WTC11 (cell line): ENCODE data around the gene SPATA13.

Experiments used
- ARID4B ChIP-seq: sonication (generic); formaldehyde crosslinking; IDR thresholded peaks from 2 replicates; pipeline ENCODE4 v1.8.0; 2023; ENCODE audit warnings: missing genetic modification reagents, mild to moderate bottlenecking, borderline replicate concordance
- ATF2 ChIP-seq: sonication (generic); formaldehyde crosslinking; IDR thresholded peaks from 2 replicates; pipeline ENCODE4 v1.8.1; 2022; ENCODE audit warnings: low read depth, missing genetic modification reagents, borderline replicate concordance
- CTCF ChIP-seq: fragments of 200-600 bp; IDR thresholded peaks from 2 replicates; pipeline ENCODE4 v1.8.0; 2022; ENCODE audit warnings: antibody characterized with exemption
- FOXP1 ChIP-seq: sonication (generic); formaldehyde crosslinking; IDR thresholded peaks from 2 replicates; pipeline ENCODE4 v1.8.0; 2022; ENCODE audit warnings: missing genetic modification reagents, mild to moderate bottlenecking, moderate library complexity, borderline replicate concordance
- GABPB1 ChIP-seq: sonication (generic); formaldehyde crosslinking; IDR thresholded peaks from 2 replicates; pipeline ENCODE4 v1.8.1; 2023; ENCODE audit warnings: mild to moderate bottlenecking, missing genetic modification reagents
- RELA ChIP-seq: sonication (generic); formaldehyde crosslinking; IDR thresholded peaks from 2 replicates; pipeline ENCODE4 v1.8.1; 2022; ENCODE audit warnings: missing genetic modification reagents, mild to moderate bottlenecking, borderline replicate concordance
- SP1 ChIP-seq: sonication (generic); formaldehyde crosslinking; conservative IDR thresholded peaks from 2 replicates; pipeline ENCODE4 v1.8.1; 2022; ENCODE audit warnings: missing genetic modification reagents
- TEAD4 ChIP-seq: sonication (generic); formaldehyde crosslinking; IDR thresholded peaks from 2 replicates; pipeline ENCODE4 v1.8.0; 2022; ENCODE audit warnings: mild to moderate bottlenecking, missing genetic modification reagents
- USF2 ChIP-seq: sonication (generic); formaldehyde crosslinking; IDR thresholded peaks from 2 replicates; pipeline ENCODE4 v1.8.1; 2023; ENCODE audit warnings: mild to moderate bottlenecking, missing genetic modification reagents, moderate library complexity
- ZNF138 ChIP-seq: sonication (generic); formaldehyde crosslinking; conservative IDR thresholded peaks from 2 replicates; pipeline ENCODE4 v1.8.1; 2022; ENCODE audit warnings: mild to moderate bottlenecking, moderate library complexity, missing genetic modification reagents
- ZNF416 ChIP-seq: fragments of 250-450 bp; sonication (Bioruptor Pico); IDR thresholded peaks from 2 replicates; pipeline ENCODE4 v1.9.0; 2021; ENCODE audit warnings: mild to moderate bottlenecking, inconsistent platforms
- ZNF512 ChIP-seq: sonication (generic); formaldehyde crosslinking; IDR thresholded peaks from 2 replicates; pipeline ENCODE4 v1.8.1; 2022; ENCODE audit warnings: missing genetic modification reagents, borderline replicate concordance
- TF ChIP-seq, protein P1 (sequence below): sonication (generic); formaldehyde crosslinking; IDR thresholded peaks from 2 replicates; pipeline ENCODE4 v1.8.1; 2023; ENCODE audit warnings: mild to moderate bottlenecking, missing genetic modification reagents, borderline replicate concordance
- TF ChIP-seq, protein P2 (sequence below): sonication (generic); formaldehyde crosslinking; IDR thresholded peaks from 2 replicates; pipeline ENCODE4 v1.8.0; 2022; ENCODE audit warnings: missing genetic modification reagents

DNA sequence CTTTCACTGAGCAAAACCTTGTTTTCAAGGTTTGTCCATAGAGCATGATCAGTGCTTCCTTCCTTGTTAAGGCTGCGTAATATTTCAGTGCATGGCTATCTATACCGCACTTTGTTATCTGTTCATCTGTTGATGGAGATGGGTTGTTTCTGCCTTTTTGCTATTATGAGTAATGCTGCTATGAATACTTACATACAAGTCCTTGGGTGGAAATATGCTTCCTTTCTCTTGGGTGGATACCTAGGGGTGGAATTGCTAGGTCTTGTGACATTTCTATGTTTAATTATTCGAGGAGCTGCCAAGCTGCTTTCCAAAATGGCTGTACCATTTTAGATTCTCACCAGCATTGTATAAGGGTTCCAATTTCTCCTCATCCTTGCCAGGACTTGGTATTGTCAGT is 70.9 kb downstream of the SPATA13 start:
- TF ChIP-seq CTCF = no peak
- TF ChIP-seq, protein P1, sequence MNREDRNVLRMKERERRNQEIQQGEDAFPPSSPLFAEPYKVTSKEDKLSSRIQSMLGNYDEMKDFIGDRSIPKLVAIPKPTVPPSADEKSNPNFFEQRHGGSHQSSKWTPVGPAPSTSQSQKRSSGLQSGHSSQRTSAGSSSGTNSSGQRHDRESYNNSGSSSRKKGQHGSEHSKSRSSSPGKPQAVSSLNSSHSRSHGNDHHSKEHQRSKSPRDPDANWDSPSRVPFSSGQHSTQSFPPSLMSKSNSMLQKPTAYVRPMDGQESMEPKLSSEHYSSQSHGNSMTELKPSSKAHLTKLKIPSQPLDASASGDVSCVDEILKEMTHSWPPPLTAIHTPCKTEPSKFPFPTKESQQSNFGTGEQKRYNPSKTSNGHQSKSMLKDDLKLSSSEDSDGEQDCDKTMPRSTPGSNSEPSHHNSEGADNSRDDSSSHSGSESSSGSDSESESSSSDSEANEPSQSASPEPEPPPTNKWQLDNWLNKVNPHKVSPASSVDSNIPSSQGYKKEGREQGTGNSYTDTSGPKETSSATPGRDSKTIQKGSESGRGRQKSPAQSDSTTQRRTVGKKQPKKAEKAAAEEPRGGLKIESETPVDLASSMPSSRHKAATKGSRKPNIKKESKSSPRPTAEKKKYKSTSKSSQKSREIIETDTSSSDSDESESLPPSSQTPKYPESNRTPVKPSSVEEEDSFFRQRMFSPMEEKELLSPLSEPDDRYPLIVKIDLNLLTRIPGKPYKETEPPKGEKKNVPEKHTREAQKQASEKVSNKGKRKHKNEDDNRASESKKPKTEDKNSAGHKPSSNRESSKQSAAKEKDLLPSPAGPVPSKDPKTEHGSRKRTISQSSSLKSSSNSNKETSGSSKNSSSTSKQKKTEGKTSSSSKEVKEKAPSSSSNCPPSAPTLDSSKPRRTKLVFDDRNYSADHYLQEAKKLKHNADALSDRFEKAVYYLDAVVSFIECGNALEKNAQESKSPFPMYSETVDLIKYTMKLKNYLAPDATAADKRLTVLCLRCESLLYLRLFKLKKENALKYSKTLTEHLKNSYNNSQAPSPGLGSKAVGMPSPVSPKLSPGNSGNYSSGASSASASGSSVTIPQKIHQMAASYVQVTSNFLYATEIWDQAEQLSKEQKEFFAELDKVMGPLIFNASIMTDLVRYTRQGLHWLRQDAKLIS (CRISPR knock-in tag) = no peak
- no peak for TF ChIP-seq ARID4B (CRISPR knock-in tag)
- TF ChIP-seq TEAD4 (CRISPR knock-in tag) = no peak
- TF ChIP-seq SP1 (CRISPR knock-in tag) = no peak
- TF ChIP-seq, protein P2, sequence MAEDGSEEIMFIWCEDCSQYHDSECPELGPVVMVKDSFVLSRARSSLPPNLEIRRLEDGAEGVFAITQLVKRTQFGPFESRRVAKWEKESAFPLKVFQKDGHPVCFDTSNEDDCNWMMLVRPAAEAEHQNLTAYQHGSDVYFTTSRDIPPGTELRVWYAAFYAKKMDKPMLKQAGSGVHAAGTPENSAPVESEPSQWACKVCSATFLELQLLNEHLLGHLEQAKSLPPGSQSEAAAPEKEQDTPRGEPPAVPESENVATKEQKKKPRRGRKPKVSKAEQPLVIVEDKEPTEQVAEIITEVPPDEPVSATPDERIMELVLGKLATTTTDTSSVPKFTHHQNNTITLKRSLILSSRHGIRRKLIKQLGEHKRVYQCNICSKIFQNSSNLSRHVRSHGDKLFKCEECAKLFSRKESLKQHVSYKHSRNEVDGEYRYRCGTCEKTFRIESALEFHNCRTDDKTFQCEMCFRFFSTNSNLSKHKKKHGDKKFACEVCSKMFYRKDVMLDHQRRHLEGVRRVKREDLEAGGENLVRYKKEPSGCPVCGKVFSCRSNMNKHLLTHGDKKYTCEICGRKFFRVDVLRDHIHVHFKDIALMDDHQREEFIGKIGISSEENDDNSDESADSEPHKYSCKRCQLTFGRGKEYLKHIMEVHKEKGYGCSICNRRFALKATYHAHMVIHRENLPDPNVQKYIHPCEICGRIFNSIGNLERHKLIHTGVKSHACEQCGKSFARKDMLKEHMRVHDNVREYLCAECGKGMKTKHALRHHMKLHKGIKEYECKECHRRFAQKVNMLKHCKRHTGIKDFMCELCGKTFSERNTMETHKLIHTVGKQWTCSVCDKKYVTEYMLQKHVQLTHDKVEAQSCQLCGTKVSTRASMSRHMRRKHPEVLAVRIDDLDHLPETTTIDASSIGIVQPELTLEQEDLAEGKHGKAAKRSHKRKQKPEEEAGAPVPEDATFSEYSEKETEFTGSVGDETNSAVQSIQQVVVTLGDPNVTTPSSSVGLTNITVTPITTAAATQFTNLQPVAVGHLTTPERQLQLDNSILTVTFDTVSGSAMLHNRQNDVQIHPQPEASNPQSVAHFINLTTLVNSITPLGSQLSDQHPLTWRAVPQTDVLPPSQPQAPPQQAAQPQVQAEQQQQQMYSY (CRISPR knock-in tag) = no peak
- TF ChIP-seq RELA = no peak
- TF ChIP-seq ZNF138 = no peak
- no peak for TF ChIP-seq ZNF416 (CRISPR knock-in tag)
- no peak for TF ChIP-seq ZNF512
- TF ChIP-seq USF2 (CRISPR knock-in tag) = no peak
- TF ChIP-seq GABPB1 (CRISPR knock-in tag) = no peak
- no peak for TF ChIP-seq ATF2 (CRISPR knock-in tag)
- no peak for TF ChIP-seq FOXP1 (CRISPR knock-in tag)
